Tibial nerve (tissue), 4 donors: ENCODE results near the gene SELPLG. TPM values are rescaled to one million over a fixed set of nuclear protein-coding genes. Genes with fewer than 3 reads are reported as not detected.

Experiments
- DNase-seq, 2 donors: peaks; one replicate each; pipeline ENCODE4 v3.0.0-alpha.2; 2019; ENCODE audit warnings: low spot score in 2 of 2
- H3K27ac ChIP-seq, 4 donors: fragments of 200-600 bp; sonication (generic) in 3 of 4; one replicate each; pipeline ENCODE4 v1.5.1; 2017 to 2019; ENCODE audit warnings: mild to moderate bottlenecking in 1 of 4
- H3K27me3 ChIP-seq, 2 donors: fragments of 200-600 bp; sonication (generic) in 1 of 2; one replicate each; pipeline versions ENCODE4 v1.5.1 to v1.6.0; 2017 to 2019
- H3K36me3 ChIP-seq, 3 donors: fragments of 200-600 bp; sonication (generic); one replicate each; pipeline ENCODE4 v1.5.1; 2018 to 2019
- H3K4me1 ChIP-seq, 4 donors: fragments of 200-600 bp; sonication (generic) in 3 of 4; one replicate each; pipeline ENCODE4 v1.5.1; 2017 to 2019
- H3K4me3 ChIP-seq, 4 donors: fragments of 200-600 bp; sonication (generic) in 3 of 4; one replicate each; pipeline ENCODE4 v1.5.1; 2017 to 2019; ENCODE audit warnings: mild to moderate bottlenecking in 1 of 4, moderate library complexity in 1 of 4
- H3K9me3 ChIP-seq, 4 donors: fragments of 200-600 bp; sonication (generic) in 3 of 4; one replicate each; pipeline ENCODE4 v1.5.1; 2017 to 2019
- CTCF ChIP-seq, 5 experiments: fragments of 200-600 bp in 3 of 5; fragments of 450-650 bp in 2 of 5; sonication (generic) in 3 of 5; IDR thresholded peaks; one replicate each; pipeline ENCODE4 v1.5.1; 2016 to 2019; ENCODE audit warnings: antibody characterized with exemption in 5 of 5, mild to moderate bottlenecking in 3 of 5, moderate library complexity in 2 of 5
- EP300 ChIP-seq, 2 donors: sonication (generic); formaldehyde crosslinking; IDR thresholded peaks; one replicate each; pipeline ENCODE4 v1.6.1; 2017; ENCODE audit warnings: antibody characterized with exemption in 2 of 2, mild to moderate bottlenecking in 1 of 2
- POLR2A ChIP-seq, 2 donors: fragments of 450-650 bp; IDR thresholded peaks; one replicate each; pipeline ENCODE4 v1.6.1; 2017; ENCODE audit warnings: antibody characterized with exemption in 2 of 2, mild to moderate bottlenecking in 2 of 2, moderate library complexity in 2 of 2
- WGBS, 2 donors: methylation state at CpG; one replicate each; pipeline ENCODE4 v1.1.5; 2018; 5-methylcytosine and 5-hydroxymethylcytosine counted together
- total RNA-seq, 4 donors: library from RNA; depleted of rRNA; stranded (reverse); fragments of >200 nt; gene quantifications; one replicate each; pipeline ENCODE4 v1.1.0, GENCODE V29; 2016

SELPLG gene
- total RNA-seq, 4 donors from 2014 or later, result 4.5 to 15.1 (median 9.2) TPM

- TF ChIP-seq POLR2A (IDR thresholded peaks at IDR 0.05) (no peak), EP300 (IDR thresholded peaks at IDR 0.05) (no peak), CTCF (IDR thresholded peaks at IDR 0.05) (no peak)
Measured at GRCh38 chr12:108637222-108637971, 3.7 kb upstream of the SELPLG start.

GRCh38 chr12:108635997-108636808 is 2.5 kb upstream of the SELPLG start:
- no peaks in the 10 kb centered on the region for H3K27me3 ChIP-seq

More at GRCh38 chr12:108637222-108637971, 3.7 kb upstream of the SELPLG start:
- Histone ChIP-seq H3K36me3 (no peaks in the 10 kb centered on the region), H3K4me3 (peak overlapping the region in 1 of 4 donors; percentile 14), H3K27me3 (no peaks in the 10 kb centered on the region), H3K9me3 (no peaks in the 10 kb centered on the region), H3K4me1 (peaks cover 0 to 65% (median 47%) of the 10 kb centered on the region in 4 donors), H3K27ac (peak overlapping the region; percentile 57 to 94 (median 74))
- 41 to 55% methylated on average over 7 of the region's 7 CpGs for WGBS, 2 donors
- DNase-seq, result no peak

GRCh38 chr12:108635201-108635996 is 1.7 kb upstream of the SELPLG start:
- H3K27me3 ChIP-seq, result no peaks in the 10 kb centered on the region
- TF ChIP-seq POLR2A (IDR thresholded peaks at IDR 0.05) (no peak), CTCF (IDR thresholded peaks at IDR 0.05) (no peak), EP300 (IDR thresholded peaks at IDR 0.05) (no peak)
- no peaks in the 10 kb centered on the region for H3K36me3 ChIP-seq
- no peak for DNase-seq
- no peak overlapping the region for H3K4me3 ChIP-seq
- H3K9me3 ChIP-seq, result no peaks in the 10 kb centered on the region
- peaks cover 0 to 55% (median 51%) of the 10 kb centered on the region in 4 donors for H3K4me1 ChIP-seq
- WGBS, 2 donors, result 55% methylated on average over 15 of the region's 15 CpGs
- peak overlapping the region in 2 of 4 donors; percentile 36 to 83 for H3K27ac ChIP-seq

More at GRCh38 chr12:108635997-108636808, 2.5 kb upstream of the SELPLG start:
- Histone ChIP-seq H3K4me3 (no peak overlapping the region), H3K9me3 (no peaks in the 10 kb centered on the region), H3K27ac (peak overlapping the region in 2 of 4 donors; percentile 36 to 57), H3K4me1 (peaks cover 0 to 56% (median 48%) of the 10 kb centered on the region in 4 donors), H3K36me3 (no peaks in the 10 kb centered on the region)
- TF ChIP-seq EP300 (IDR thresholded peaks at IDR 0.05) (no peak), CTCF (IDR thresholded peaks at IDR 0.05) (no peak), POLR2A (IDR thresholded peaks at IDR 0.05) (no peak)
- no peak for DNase-seq
- WGBS, 2 donors, result 89% methylated on average over 6 of the region's 6 CpGs

- Histone ChIP-seq H3K9me3 (no peaks in the 10 kb centered on the region), H3K36me3 (no peaks in the 10 kb centered on the region), H3K27me3 (no peaks in the 10 kb centered on the region), H3K4me1 (peaks cover 0 to 57% (median 55%) of the 10 kb centered on the region in 4 donors), H3K27ac (peak overlapping the region in 1 of 4 donors; percentile 83), H3K4me3 (no peak overlapping the region)
- WGBS, 2 donors, result 64 to 73% methylated on average over 4 of the region's 4 CpGs
- no peak for DNase-seq
- no peak for TF ChIP-seq POLR2A (IDR thresholded peaks at IDR 0.05)
- no peak for TF ChIP-seq EP300 (IDR thresholded peaks at IDR 0.05)
- no peak for TF ChIP-seq CTCF (IDR thresholded peaks at IDR 0.05)
Measured at GRCh38 chr12:108634341-108634751, 652 bp upstream of the SELPLG start.
